NK-92 treated with Interleukin-12 subunit alpha and Interleukin-12 subunit beta, amount 100 ng/mL, for 24 hours (cell line): ENCODE results near the gene USP17L17.
"Not testable (repeated sequence)": the region's sequence is repeated elsewhere in the genome, so short reads cannot be mapped to it uniquely, and the experiment has no call there.

Experiments used
- DNase-seq: peaks from one replicate; lab custom pipeline; 2025; lab: John Stamatoyannopoulos, UW

The USP17L17 gene, protein sequence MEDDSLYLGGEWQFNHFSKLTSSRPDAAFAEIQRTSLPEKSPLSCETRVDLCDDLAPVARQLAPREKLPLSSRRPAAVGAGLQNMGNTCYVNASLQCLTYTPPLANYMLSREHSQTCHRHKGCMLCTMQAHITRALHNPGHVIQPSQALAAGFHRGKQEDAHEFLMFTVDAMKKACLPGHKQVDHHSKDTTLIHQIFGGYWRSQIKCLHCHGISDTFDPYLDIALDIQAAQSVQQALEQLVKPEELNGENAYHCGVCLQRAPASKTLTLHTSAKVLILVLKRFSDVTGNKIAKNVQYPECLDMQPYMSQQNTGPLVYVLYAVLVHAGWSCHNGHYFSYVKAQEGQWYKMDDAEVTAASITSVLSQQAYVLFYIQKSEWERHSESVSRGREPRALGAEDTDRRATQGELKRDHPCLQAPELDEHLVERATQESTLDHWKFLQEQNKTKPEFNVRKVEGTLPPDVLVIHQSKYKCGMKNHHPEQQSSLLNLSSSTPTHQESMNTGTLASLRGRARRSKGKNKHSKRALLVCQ

DNA sequence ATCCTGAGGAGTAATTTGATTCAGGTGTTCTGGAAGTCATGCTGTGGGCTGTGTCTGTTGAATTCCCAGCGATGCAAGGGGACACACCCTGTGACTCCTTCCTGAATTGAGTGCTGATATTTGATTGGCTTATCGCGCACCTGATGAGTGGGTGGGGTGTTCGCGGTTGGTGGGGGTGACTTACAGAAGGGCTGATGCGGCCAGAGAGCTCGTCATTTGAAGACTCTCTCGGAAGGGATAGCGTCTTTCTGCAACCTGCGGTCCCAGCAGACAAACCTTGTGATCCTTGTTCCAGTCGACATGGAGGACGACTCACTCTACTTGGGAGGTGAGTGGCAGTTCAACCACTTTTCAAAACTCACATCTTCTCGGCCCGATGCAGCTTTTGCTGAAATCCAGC, at the start of gene USP17L17:
Gene USP17L17 (plus strand): TSS at position 301 of the 400 bp plus-strand sequence. CDS start 0 bp downstream, at position 301.
- DNase-seq = not testable (repeated sequence)

DNA sequence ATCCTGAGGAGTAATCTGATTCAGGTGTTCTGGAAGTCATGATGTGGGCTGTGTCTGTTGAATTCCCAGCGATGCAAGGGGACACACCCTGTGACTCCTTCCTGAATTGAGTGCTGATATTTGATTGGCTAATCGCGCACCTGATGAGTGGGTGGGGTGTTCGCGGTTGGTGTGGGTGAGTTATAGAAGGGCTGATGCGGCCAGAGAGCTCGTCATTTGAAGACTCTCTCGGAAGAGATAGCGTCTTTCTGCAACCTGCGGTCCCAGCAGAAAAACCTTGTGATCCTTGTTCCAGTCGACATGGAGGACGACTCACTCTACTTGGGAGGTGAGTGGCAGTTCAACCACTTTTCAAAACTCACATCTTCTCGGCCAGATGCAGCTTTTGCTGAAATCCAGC, 33.3 kb upstream of the USP17L17 start, which contains the start of gene USP17L10:
Gene USP17L10 (plus strand): TSS at position 301 of the 400 bp plus-strand sequence. CDS start 0 bp downstream, at position 301.
- not testable (repeated sequence) for DNase-seq

DNA sequence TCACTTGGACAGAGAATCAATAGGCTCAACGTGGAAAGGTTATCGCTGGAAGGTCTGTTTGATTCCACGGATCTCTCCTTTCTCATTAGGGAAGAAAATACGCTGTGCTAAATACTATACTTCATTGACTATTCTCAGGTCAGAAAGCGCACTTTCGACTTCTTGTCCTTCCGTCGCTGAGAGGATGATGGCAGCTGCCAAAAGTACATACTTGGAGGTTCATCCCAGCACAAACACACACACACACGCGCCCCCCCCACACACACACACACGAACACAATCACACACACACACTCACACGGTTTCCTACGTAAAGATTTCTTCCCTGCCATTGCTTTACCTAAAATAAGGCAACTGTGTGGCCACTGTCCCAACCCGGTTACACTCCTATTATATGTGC, 29.0 kb upstream of the USP17L17 start:
- DNase-seq = not testable (repeated sequence)

DNA sequence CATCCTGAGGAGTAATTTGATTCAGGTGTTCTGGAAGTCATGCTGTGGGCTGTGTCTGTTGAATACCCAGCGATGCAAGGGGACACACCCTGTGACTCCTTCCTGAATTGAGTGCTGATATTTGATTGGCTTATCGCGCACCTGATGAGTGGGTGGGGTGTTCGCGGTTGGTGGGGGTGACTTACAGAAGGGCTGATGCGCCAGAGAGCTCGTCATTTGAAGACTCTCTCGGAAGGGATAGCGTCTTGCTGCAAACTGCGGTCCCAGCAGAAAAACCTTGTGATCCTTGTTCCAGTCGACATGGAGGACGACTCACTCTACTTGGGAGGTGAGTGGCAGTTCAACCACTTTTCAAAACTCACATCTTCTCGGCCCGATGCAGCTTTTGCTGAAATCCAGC, 28.6 kb upstream of the USP17L17 start, which contains the start of gene USP17L11:
Gene USP17L11 (plus strand): TSS at position 301 of the 400 bp plus-strand sequence. CDS start 0 bp downstream, at position 301.
- not testable (repeated sequence) for DNase-seq

DNA sequence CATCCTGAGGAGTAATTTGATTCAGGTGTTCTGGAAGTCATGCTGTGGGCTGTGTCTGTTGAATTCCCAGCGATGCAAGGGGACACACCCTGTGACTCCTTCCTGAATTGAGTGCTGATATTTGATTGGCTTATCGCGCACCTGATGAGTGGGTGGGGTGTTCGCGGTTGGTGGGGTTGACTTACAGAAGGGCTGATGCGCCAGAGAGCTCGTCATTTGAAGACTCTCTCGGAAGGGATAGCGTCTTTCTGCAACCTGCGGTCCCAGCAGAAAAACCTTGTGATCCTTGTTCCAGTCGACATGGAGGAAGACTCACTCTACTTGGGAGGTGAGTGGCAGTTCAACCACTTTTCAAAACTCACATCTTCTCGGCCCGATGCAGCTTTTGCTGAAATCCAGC, 23.8 kb upstream of the USP17L17 start, which contains the start of gene USP17L12:
Gene USP17L12 (plus strand): TSS at position 301 of the 400 bp plus-strand sequence. CDS start 0 bp downstream, at position 301.
- not testable (repeated sequence) for DNase-seq

DNA sequence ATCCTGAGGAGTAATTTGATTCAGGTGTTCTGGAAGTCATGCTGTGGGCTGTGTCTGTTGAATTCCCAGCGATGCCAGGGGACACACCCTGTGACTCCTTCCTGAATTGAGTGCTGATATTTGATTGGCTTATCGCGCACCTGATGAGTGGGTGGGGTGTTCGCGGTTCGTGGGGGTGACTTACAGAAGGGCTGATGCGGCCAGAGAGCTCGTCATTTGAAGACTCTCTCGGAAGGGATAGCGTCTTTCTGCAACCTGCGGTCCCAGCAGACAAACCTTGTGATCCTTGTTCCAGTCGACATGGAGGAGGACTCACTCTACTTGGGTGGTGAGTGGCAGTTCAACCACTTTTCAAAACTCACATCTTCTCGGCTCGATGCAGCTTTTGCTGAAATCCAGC, 19.1 kb upstream of the USP17L17 start, which contains the start of gene USP17L13:
Gene USP17L13 (plus strand): TSS at position 301 of the 400 bp plus-strand sequence. CDS start 0 bp downstream, at position 301.
- not testable (repeated sequence) for DNase-seq

DNA sequence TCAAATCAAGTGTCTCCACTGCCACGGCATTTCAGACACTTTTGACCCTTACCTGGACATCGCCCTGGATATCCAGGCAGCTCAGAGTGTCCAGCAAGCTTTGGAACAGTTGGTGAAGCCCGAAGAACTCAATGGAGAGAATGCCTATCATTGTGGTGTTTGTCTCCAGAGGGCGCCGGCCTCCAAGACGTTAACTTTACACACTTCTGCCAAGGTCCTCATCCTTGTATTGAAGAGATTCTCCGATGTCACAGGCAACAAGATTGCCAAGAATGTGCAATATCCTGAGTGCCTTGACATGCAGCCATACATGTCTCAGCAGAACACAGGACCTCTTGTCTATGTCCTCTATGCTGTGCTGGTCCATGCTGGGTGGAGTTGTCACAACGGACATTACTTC, 13.4 kb upstream of the USP17L17 start:
- not testable (repeated sequence) for DNase-seq

DNA sequence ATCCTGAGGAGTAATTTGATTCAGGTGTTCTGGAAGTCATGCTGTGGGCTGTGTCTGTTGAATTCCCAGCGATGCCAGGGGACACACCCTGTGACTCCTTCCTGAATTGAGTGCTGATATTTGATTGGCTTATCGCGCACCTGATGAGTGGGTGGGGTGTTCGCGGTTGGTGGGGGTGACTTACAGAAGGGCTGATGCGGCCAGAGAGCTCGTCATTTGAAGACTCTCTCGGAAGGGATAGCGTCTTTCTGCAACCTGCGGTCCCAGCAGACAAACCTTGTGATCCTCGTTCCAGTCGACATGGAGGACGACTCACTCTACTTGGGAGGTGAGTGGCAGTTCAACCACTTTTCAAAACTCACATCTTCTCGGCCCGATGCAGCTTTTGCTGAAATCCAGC, 9.6 kb upstream of the USP17L17 start, which contains the start of gene USP17L15:
Gene USP17L15 (plus strand): TSS at position 301 of the 400 bp plus-strand sequence. CDS start 0 bp downstream, at position 301.
- not testable (repeated sequence) for DNase-seq

DNA sequence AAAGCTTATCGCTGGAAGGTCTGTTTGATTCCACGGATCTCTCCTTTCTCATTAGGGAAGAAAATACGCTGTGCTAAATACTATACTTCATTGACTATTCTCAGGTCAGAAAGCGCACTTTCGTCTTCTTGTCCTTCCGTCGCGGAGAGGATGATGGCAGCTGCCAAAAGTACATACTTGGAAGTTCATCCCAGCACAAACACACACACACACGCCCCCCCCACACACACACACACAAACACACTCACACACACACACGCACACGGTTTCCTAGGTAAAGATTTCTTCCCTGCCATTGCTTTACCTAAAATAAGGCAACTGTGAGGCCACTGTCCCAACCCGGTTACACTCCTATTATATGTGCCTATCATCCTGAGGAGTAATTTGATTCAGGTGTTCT, 5.2 kb upstream of the USP17L17 start:
- not testable (repeated sequence) for DNase-seq

DNA sequence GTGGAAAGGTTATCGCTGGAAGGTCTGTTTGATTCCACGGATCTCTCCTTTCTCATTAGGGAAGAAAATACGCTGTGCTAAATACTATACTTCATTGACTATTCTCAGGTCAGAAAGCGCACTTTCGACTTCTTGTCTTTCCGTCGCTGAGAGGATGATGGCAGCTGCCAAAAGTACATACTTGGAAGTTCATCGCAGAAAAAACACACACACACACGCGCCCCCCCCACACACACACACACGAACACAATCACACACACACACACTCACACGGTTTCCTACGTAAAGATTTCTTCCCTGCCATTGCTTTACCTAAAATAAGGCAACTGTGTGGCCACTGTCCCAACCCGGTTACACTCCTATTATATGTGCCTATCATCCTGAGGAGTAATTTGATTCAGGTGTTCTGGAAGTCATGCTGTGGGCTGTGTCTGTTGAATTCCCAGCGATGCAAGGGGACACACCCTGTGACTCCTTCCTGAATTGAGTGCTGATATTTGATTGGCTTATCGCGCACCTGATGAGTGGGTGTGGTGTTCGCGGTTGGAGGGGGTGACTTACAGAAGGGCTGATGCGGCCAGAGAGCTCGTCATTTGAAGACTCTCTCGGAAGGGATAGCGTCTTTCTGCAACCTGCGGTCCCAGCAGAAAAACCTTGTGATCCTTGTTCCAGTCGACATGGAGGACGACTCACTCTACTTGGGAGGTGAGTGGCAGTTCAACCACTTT, 4.4 kb downstream of the USP17L17 start, which contains the start of gene USP17L18:
Gene USP17L18 (plus strand): TSS at position 678 of the 728 bp plus-strand sequence. CDS start 0 bp downstream, at position 678.
- DNase-seq = not testable (repeated sequence)

DNA sequence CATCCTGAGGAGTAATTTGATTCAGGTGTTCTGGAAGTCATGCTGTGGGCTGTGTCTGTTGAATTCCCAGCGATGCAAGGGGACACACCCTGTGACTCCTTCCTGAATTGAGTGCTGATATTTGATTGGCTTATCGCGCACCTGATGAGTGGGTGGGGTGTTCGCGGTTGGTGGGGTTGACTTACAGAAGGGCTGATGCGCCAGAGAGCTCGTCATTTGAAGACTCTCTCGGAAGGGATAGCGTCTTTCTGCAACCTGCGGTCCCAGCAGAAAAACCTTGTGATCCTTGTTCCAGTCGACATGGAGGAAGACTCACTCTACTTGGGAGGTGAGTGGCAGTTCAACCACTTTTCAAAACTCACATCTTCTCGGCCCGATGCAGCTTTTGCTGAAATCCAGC, 9.4 kb downstream of the USP17L17 start, which contains the start of gene USP17L19:
Gene USP17L19 (plus strand): TSS at position 301 of the 400 bp plus-strand sequence. CDS start 0 bp downstream, at position 301.
- DNase-seq = not testable (repeated sequence)

DNA sequence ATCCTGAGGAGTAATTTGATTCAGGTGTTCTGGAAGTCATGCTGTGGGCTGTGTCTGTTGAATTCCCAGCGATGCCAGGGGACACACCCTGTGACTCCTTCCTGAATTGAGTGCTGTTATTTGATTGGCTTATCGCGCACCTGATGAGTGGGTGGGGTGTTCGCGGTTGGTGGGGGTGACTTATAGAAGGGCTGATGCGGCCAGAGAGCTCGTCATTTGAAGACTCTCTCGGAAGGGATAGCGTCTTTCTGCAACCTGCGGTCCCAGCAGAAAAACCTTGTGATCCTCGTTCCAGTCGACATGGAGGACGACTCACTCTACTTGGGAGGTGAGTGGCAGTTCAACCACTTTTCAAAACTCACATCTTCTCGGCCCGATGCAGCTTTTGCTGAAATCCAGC, 14.1 kb downstream of the USP17L17 start, which contains the start of gene USP17L20:
Gene USP17L20 (plus strand): TSS at position 301 of the 400 bp plus-strand sequence. CDS start 0 bp downstream, at position 301.
- not testable (repeated sequence) for DNase-seq

DNA sequence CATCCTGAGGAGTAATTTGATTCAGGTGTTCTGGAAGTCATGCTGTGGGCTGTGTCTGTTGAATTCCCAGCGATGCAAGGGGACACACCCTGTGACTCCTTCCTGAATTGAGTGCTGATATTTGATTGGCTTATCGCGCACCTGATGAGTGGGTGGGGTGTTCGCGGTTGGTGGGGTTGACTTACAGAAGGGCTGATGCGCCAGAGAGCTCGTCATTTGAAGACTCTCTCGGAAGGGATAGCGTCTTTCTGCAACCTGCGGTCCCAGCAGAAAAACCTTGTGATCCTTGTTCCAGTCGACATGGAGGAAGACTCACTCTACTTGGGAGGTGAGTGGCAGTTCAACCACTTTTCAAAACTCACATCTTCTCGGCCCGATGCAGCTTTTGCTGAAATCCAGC, 18.9 kb downstream of the USP17L17 start, which contains the start of gene USP17L21:
Gene USP17L21 (plus strand): TSS at position 301 of the 400 bp plus-strand sequence. CDS start 0 bp downstream, at position 301.
- not testable (repeated sequence) for DNase-seq

DNA sequence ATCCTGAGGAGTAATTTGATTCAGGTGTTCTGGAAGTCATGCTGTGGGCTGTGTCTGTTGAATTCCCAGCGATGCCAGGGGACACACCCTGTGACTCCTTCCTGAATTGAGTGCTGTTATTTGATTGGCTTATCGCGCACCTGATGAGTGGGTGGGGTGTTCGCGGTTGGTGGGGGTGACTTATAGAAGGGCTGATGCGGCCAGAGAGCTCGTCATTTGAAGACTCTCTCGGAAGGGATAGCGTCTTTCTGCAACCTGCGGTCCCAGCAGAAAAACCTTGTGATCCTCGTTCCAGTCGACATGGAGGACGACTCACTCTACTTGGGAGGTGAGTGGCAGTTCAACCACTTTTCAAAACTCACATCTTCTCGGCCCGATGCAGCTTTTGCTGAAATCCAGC, 23.6 kb downstream of the USP17L17 start, which contains the start of gene USP17L22:
Gene USP17L22 (plus strand): TSS at position 301 of the 400 bp plus-strand sequence. CDS start 0 bp downstream, at position 301.
- not testable (repeated sequence) for DNase-seq

DNA sequence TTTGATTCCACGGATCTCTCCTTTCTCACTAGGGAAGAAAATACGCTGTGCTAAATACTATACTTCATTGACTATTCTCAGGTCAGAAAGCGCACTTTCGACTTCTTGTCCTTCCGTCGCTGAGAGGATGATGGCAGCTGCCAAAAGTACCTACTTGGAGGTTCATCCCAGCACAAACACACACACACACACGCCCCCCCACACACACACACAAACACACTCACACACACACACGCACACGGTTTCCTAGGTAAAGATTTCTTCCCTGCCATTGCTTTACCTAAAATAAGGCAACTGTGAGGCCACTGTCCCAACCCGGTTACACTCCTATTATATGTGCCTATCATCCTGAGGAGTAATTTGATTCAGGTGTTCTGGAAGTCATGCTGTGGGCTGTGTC, 28.0 kb downstream of the USP17L17 start:
- not testable (repeated sequence) for DNase-seq
